Tibial nerve (tissue), 4 donors: ENCODE results near the gene KIAA1217.

Experiments used
- EP300 ChIP-seq, 2 donors: sonication (generic); formaldehyde crosslinking; IDR thresholded peaks; one replicate each; pipeline ENCODE4 v1.6.1; 2017; ENCODE audit warnings: antibody characterized with exemption in 2 of 2, mild to moderate bottlenecking in 1 of 2
- POLR2A ChIP-seq, 2 donors: fragments of 450-650 bp; IDR thresholded peaks; one replicate each; pipeline ENCODE4 v1.6.1; 2017; ENCODE audit warnings: antibody characterized with exemption in 2 of 2, mild to moderate bottlenecking in 2 of 2, moderate library complexity in 2 of 2
- TF ChIP-seq, protein P1 (sequence below), 5 experiments: fragments of 200-600 bp in 3 of 5; fragments of 450-650 bp in 2 of 5; sonication (generic) in 3 of 5; IDR thresholded peaks; one replicate each; pipeline ENCODE4 v1.5.1; 2016 to 2019; ENCODE audit warnings: antibody characterized with exemption in 5 of 5, mild to moderate bottlenecking in 3 of 5, moderate library complexity in 2 of 5

GRCh38 chr10:24415455-24416125, 206.7 kb downstream of the KIAA1217 start:
- TF ChIP-seq POLR2A (IDR thresholded peaks at IDR 0.05) (peak in 1 of 2 donors; percentile 27), EP300 (IDR thresholded peaks at IDR 0.05) (peak; percentile 2 to 75)
- TF ChIP-seq, protein P1, sequence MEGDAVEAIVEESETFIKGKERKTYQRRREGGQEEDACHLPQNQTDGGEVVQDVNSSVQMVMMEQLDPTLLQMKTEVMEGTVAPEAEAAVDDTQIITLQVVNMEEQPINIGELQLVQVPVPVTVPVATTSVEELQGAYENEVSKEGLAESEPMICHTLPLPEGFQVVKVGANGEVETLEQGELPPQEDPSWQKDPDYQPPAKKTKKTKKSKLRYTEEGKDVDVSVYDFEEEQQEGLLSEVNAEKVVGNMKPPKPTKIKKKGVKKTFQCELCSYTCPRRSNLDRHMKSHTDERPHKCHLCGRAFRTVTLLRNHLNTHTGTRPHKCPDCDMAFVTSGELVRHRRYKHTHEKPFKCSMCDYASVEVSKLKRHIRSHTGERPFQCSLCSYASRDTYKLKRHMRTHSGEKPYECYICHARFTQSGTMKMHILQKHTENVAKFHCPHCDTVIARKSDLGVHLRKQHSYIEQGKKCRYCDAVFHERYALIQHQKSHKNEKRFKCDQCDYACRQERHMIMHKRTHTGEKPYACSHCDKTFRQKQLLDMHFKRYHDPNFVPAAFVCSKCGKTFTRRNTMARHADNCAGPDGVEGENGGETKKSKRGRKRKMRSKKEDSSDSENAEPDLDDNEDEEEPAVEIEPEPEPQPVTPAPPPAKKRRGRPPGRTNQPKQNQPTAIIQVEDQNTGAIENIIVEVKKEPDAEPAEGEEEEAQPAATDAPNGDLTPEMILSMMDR (IDR thresholded peaks at IDR 0.05) = no peak
